Stomach smooth muscle (tissue), 2 donors: Measurements from ENCODE around the gene FAM3C.

Experiments
- H3K27ac ChIP-seq: one replicate; pipeline ENCODE4 v1.7.0; 2013; ENCODE audit warnings: mild to moderate bottlenecking, low read length, inconsistent platforms
- H3K27me3 ChIP-seq, 2 donors: one replicate each; pipeline ENCODE4 v1.7.0; 2013; ENCODE audit warnings: low read length in 2 of 2; ENCODE audit not compliant: insufficient read depth in 2 of 2, control insufficient read depth in 1 of 2
- H3K36me3 ChIP-seq, 2 donors: one replicate each; pipeline ENCODE4 v1.7.0; 2013; ENCODE audit warnings: low read length in 2 of 2; ENCODE audit not compliant: control insufficient read depth in 2 of 2, insufficient read depth in 2 of 2
- H3K4me1 ChIP-seq: one replicate; pipeline ENCODE4 v1.7.0; 2013; ENCODE audit warnings: low read length; ENCODE audit not compliant: control insufficient read depth, insufficient read depth
- H3K4me3 ChIP-seq, 2 donors: one replicate each; pipeline ENCODE4 v1.7.0; 2013; ENCODE audit warnings: low read length in 2 of 2
- H3K9ac ChIP-seq, 2 donors: one replicate each; pipeline ENCODE4 v1.7.0; 2013; ENCODE audit warnings: low read length in 2 of 2, mild to moderate bottlenecking in 1 of 2
- H3K9me3 ChIP-seq, 2 donors: one replicate each; pipeline ENCODE4 v1.7.0; 2013; ENCODE audit warnings: low read length in 2 of 2; ENCODE audit not compliant: control insufficient read depth in 2 of 2
- donor health status: healthy.
- donor health status: Pancreatic carcinoma.

FAM3C gene

GRCh38 chr7:121313793-121314676, 82.1 kb downstream of the FAM3C start:
- no peak overlapping the region for H3K9ac ChIP-seq
- H3K4me1 ChIP-seq = no peaks in the 10 kb centered on the region
- no peaks in the 10 kb centered on the region for H3K27me3 ChIP-seq
- peaks cover 2 to 3% of the 10 kb centered on the region in 2 donors for H3K9me3 ChIP-seq
- no peak overlapping the region for H3K4me3 ChIP-seq
- H3K36me3 ChIP-seq = no peaks in the 10 kb centered on the region
- H3K27ac ChIP-seq = no peak overlapping the region

- H3K4me3 ChIP-seq = no peak overlapping the region
- no peak overlapping the region for H3K9ac ChIP-seq
- H3K9me3 ChIP-seq = peaks cover 2 to 3% of the 10 kb centered on the region in 2 donors
- no peak overlapping the region for H3K27ac ChIP-seq
- H3K27me3 ChIP-seq = no peaks in the 10 kb centered on the region
- no peaks in the 10 kb centered on the region for H3K4me1 ChIP-seq
- H3K36me3 ChIP-seq = no peaks in the 10 kb centered on the region
These were observed 82.8 kb downstream of the FAM3C start for GRCh38 chr7:121313220-121313792.

- no peaks in the 10 kb centered on the region for H3K4me1 ChIP-seq
- no peaks in the 10 kb centered on the region for H3K27me3 ChIP-seq
- H3K9ac ChIP-seq = no peak overlapping the region
- H3K9me3 ChIP-seq = peaks cover 2 to 3% of the 10 kb centered on the region in 2 donors
- H3K36me3 ChIP-seq = no peaks in the 10 kb centered on the region
- no peak overlapping the region for H3K4me3 ChIP-seq
- H3K27ac ChIP-seq = no peak overlapping the region
These were observed 89.0 kb downstream of the FAM3C start for GRCh38 chr7:121307021-121307574.

- Histone ChIP-seq H3K36me3 (no peaks in the 10 kb centered on the region), H3K9me3 (peaks cover 2 to 3% of the 10 kb centered on the region in 2 donors), H3K4me3 (no peak overlapping the region), H3K9ac (no peak overlapping the region), H3K27ac (no peak overlapping the region), H3K4me1 (no peaks in the 10 kb centered on the region), H3K27me3 (no peaks in the 10 kb centered on the region)
These were observed 89.5 kb downstream of the FAM3C start for GRCh38 chr7:121306565-121306964.

GRCh38 chr7:121305109-121305508, 91.0 kb downstream of the FAM3C start:
- Histone ChIP-seq H3K27ac (no peak overlapping the region), H3K4me3 (no peak overlapping the region), H3K4me1 (no peaks in the 10 kb centered on the region), H3K9me3 (peaks cover 2 to 3% of the 10 kb centered on the region in 2 donors), H3K27me3 (no peaks in the 10 kb centered on the region), H3K36me3 (no peaks in the 10 kb centered on the region), H3K9ac (no peak overlapping the region)

- no peak overlapping the region for H3K4me3 ChIP-seq
- H3K27me3 ChIP-seq = no peaks in the 10 kb centered on the region
- H3K4me1 ChIP-seq = no peaks in the 10 kb centered on the region
- H3K9ac ChIP-seq = no peak overlapping the region
- no peaks in the 10 kb centered on the region for H3K36me3 ChIP-seq
- peaks cover 0 to 2% of the 10 kb centered on the region in 2 donors for H3K9me3 ChIP-seq
- H3K27ac ChIP-seq = no peak overlapping the region
These were observed 91.9 kb downstream of the FAM3C start for GRCh38 chr7:121304102-121304658.

- Histone ChIP-seq H3K36me3 (no peaks in the 10 kb centered on the region), H3K9me3 (no peaks in the 10 kb centered on the region), H3K9ac (no peak overlapping the region), H3K27ac (no peak overlapping the region), H3K27me3 (no peaks in the 10 kb centered on the region), H3K4me3 (no peak overlapping the region), H3K4me1 (no peaks in the 10 kb centered on the region)
These were observed 92.5 kb downstream of the FAM3C start for GRCh38 chr7:121303422-121304101.

GRCh38 chr7:121302214-121302745, 93.8 kb downstream of the FAM3C start:
- H3K4me3 ChIP-seq = no peak overlapping the region
- H3K9ac ChIP-seq = no peak overlapping the region
- H3K4me1 ChIP-seq = no peaks in the 10 kb centered on the region
- H3K9me3 ChIP-seq = no peaks in the 10 kb centered on the region
- H3K36me3 ChIP-seq = no peaks in the 10 kb centered on the region
- H3K27ac ChIP-seq = no peak overlapping the region
- no peaks in the 10 kb centered on the region for H3K27me3 ChIP-seq

- Histone ChIP-seq H3K9me3 (no peaks in the 10 kb centered on the region), H3K4me1 (no peaks in the 10 kb centered on the region), H3K27me3 (no peaks in the 10 kb centered on the region), H3K36me3 (no peaks in the 10 kb centered on the region), H3K4me3 (no peak overlapping the region), H3K9ac (no peak overlapping the region), H3K27ac (no peak overlapping the region)
These were observed 94.5 kb downstream of the FAM3C start for GRCh38 chr7:121301446-121302213.
